Neural cell (in vitro differentiated cells): ENCODE results near the gene RASGRP2. TPM values are rescaled to one million over a fixed set of nuclear protein-coding genes. Genes with fewer than 3 reads are reported as not detected.

Experiments
- H2AFZ ChIP-seq: fragments of 200-600, 300-800 bp; sonication (generic), shearing (Covaris generic); 2 replicates; pipeline ENCODE4 v1.6.0; 2014; ENCODE audit warnings: low read depth, mild to moderate bottlenecking, antibody characterized with exemption, low read length, moderate library complexity
- H3F3A ChIP-seq: fragments of 200-600 bp; shearing (Covaris generic); 2 replicates; pipeline ENCODE4 v1.6.1; 2016; ENCODE audit warnings: mild to moderate bottlenecking, moderate library complexity, mixed read lengths, antibody characterized with exemption, low read length; ENCODE audit not compliant: insufficient read depth, poor library complexity, severe bottlenecking
- H3K27ac ChIP-seq: fragments of 200-600, 300-800 bp; sonication (generic), shearing (Covaris generic); 2 replicates; pipeline ENCODE4 v1.5.1; 2014; ENCODE audit warnings: mild to moderate bottlenecking, low read length, moderate library complexity
- H3K27me3 ChIP-seq: fragments of 300-800, 200-600 bp; sonication (generic), shearing (Covaris generic); 2 replicates; pipeline ENCODE4 v1.6.0; 2014; ENCODE audit warnings: mild to moderate bottlenecking, low read depth, low read length, moderate library complexity; ENCODE audit not compliant: insufficient read depth
- H3K36me3 ChIP-seq: fragments of 300-800, 200-600 bp; sonication (generic), shearing (Covaris generic); 2 replicates; pipeline ENCODE4 v1.5.1; 2014; ENCODE audit warnings: mild to moderate bottlenecking, antibody characterized with exemption, low read length, moderate library complexity; ENCODE audit not compliant: insufficient read depth
- H3K4me2 ChIP-seq: fragments of 300-800, 200-600 bp; sonication (generic), shearing (Covaris generic); 2 replicates; pipeline ENCODE4 v1.6.0; 2014; ENCODE audit warnings: mild to moderate bottlenecking, low read length
- H3K4me3 ChIP-seq: fragments of 300-800, 200-600 bp; sonication (generic), shearing (Covaris generic); 2 replicates; pipeline ENCODE4 v1.5.1; 2014; ENCODE audit warnings: mild to moderate bottlenecking, low read length, moderate library complexity
- H3K79me2 ChIP-seq: fragments of 200-600 bp; shearing (Covaris generic); replicated peaks from 2 replicates; pipeline ENCODE4 v1.6.0; 2014; ENCODE audit warnings: mild to moderate bottlenecking, low read length, moderate library complexity; ENCODE audit not compliant: insufficient read depth
- H3K9ac ChIP-seq: fragments of 300-800, 200-600 bp; sonication (generic), shearing (Covaris generic); 2 replicates; pipeline ENCODE4 v1.6.1; 2016; ENCODE audit warnings: mild to moderate bottlenecking, low read length, mixed read lengths
- H3K9me2 ChIP-seq: fragments of 200-600 bp; shearing (Covaris generic); 2 replicates; pipeline ENCODE4 v1.6.1; 2016; ENCODE audit warnings: mild to moderate bottlenecking, low read length, mixed read lengths; ENCODE audit not compliant: insufficient read depth
- H3K9me3 ChIP-seq: fragments of 200-600, 300-800 bp; sonication (generic), shearing (Covaris generic); 2 replicates; pipeline ENCODE4 v1.6.1; 2016; ENCODE audit warnings: mild to moderate bottlenecking, mixed run types, low read length, moderate library complexity, mixed read lengths
- H4K20me1 ChIP-seq: fragments of 200-600 bp; shearing (Covaris generic); 2 replicates; pipeline ENCODE4 v1.6.1; 2016; ENCODE audit warnings: mild to moderate bottlenecking, mixed run types; ENCODE audit not compliant: insufficient read depth
- EP300 ChIP-seq: fragments of 450-650 bp; conservative IDR thresholded peaks from 2 replicates; pipeline ENCODE4 v1.6.1; 2014; ENCODE audit warnings: antibody characterized with exemption, mild to moderate bottlenecking, moderate library complexity; ENCODE audit not compliant: poor library complexity, severe bottlenecking
- EZH2 ChIP-seq: fragments of 200-600, 300-800 bp; shearing (Covaris generic), sonication (generic); IDR thresholded peaks from 2 replicates; pipeline ENCODE4 v1.6.1; 2014; ENCODE audit warnings: antibody characterized with exemption, low read length, borderline replicate concordance, mild to moderate bottlenecking; ENCODE audit not compliant: insufficient read depth, poor library complexity, severe bottlenecking
- MXI1 ChIP-seq: fragments of 450-650 bp; conservative IDR thresholded peaks from 2 replicates; pipeline ENCODE4 v1.6.1; 2014; ENCODE audit warnings: antibody characterized with exemption, mild to moderate bottlenecking; ENCODE audit not compliant: poor library complexity, severe bottlenecking
- POLR2AphosphoS5 ChIP-seq: IDR thresholded peaks from 2 replicates; pipeline ENCODE4 v1.6.1; 2012
- RAD21 ChIP-seq: fragments of 450-650 bp; conservative IDR thresholded peaks from 2 replicates; pipeline ENCODE4 v1.6.1; 2014; ENCODE audit warnings: antibody characterized with exemption, mild to moderate bottlenecking, moderate library complexity
- REST ChIP-seq: IDR thresholded peaks from 2 replicates; pipeline ENCODE4 v1.6.1; 2012; ENCODE audit warnings: borderline replicate concordance
- SMC3 ChIP-seq: fragments of 450-650 bp; conservative IDR thresholded peaks from 2 replicates; pipeline ENCODE4 v1.6.1; 2014; ENCODE audit warnings: antibody characterized with exemption, mild to moderate bottlenecking, moderate library complexity; ENCODE audit not compliant: poor library complexity
- TAF1 ChIP-seq: IDR thresholded peaks from 2 replicates; pipeline ENCODE4 v1.6.1; 2012; ENCODE audit warnings: low read depth
- polyA plus RNA-seq: library from polyadenylated mRNA; depleted of rRNA; stranded (reverse); fragments of >200 nt; gene quantifications from 2 replicates; pipeline ENCODE4 v1.2.3, GENCODE V29; 2014
- TF ChIP-seq, protein P1 (sequence below): fragments of 450-650 bp; IDR thresholded peaks from 2 replicates; pipeline ENCODE4 v1.5.1; 2014; ENCODE audit warnings: antibody characterized with exemption, mild to moderate bottlenecking, moderate library complexity; ENCODE audit not compliant: poor library complexity, severe bottlenecking

Gene RASGRP2
- polyA plus RNA-seq, 1 donor from 2014 or later, result 4.5 TPM

DNA sequence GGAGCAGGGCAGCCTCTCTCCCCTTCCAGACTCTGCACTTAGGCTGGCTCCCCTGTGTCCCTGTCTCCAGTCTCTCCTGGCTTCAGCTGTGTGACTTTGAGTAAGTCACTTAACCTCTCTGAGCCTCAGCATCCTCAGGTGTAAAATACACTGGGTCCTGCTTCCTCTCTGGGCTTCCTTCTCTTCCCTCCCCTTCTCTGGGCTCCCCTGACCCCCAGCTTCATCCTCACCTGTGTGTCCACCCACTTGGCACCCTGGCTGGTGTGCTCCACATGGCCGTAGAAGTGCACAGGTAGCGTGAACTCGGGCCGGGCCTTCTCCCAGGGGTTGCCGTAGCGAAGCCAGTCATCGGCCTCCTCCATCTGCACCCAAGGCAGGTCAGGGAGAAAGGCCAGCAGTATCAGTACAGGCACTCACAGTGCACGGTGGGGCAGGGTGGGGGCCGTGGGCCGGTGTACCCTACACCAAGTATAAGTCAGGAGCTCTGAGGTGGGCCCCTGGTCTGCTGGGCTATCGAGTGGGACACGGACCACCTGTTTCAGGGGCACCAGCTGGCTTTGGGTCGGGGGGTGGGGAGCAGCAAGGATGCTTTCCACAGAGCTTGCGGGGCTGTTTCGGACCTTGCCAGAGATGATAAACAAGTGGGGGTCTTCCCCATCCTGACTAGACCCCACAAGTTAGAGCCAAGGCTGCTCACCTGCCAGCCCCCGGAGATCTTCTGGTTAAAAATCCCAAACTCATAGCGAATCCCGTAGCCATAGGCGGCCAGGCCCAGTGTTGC lies 13.8 kb upstream of the RASGRP2 start:
- no peak for TF ChIP-seq RAD21
- no peak for TF ChIP-seq EP300
- TF ChIP-seq, protein P1, sequence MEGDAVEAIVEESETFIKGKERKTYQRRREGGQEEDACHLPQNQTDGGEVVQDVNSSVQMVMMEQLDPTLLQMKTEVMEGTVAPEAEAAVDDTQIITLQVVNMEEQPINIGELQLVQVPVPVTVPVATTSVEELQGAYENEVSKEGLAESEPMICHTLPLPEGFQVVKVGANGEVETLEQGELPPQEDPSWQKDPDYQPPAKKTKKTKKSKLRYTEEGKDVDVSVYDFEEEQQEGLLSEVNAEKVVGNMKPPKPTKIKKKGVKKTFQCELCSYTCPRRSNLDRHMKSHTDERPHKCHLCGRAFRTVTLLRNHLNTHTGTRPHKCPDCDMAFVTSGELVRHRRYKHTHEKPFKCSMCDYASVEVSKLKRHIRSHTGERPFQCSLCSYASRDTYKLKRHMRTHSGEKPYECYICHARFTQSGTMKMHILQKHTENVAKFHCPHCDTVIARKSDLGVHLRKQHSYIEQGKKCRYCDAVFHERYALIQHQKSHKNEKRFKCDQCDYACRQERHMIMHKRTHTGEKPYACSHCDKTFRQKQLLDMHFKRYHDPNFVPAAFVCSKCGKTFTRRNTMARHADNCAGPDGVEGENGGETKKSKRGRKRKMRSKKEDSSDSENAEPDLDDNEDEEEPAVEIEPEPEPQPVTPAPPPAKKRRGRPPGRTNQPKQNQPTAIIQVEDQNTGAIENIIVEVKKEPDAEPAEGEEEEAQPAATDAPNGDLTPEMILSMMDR, result no peak
- no peak for TF ChIP-seq REST
- TF ChIP-seq MXI1, result no peak
- TF ChIP-seq POLR2AphosphoS5, result no peak
- no peak for TF ChIP-seq TAF1
- no peak for TF ChIP-seq SMC3
- TF ChIP-seq EZH2, result no peak
- H3K9ac ChIP-seq, result no peak overlapping the region
- no peak overlapping the region for H3K4me3 ChIP-seq
- no peaks in the 10 kb centered on the region for H3K79me2 ChIP-seq
- no peak overlapping the region for H2AFZ ChIP-seq
- no peaks in the 10 kb centered on the region for H3K9me3 ChIP-seq
- no peak overlapping the region for H3K4me2 ChIP-seq
- no peaks in the 10 kb centered on the region for H3F3A ChIP-seq
- no peaks in the 10 kb centered on the region for H3K27me3 ChIP-seq
- H3K9me2 ChIP-seq, result no peaks in the 10 kb centered on the region
- no peak overlapping the region for H3K27ac ChIP-seq
- no peaks in the 10 kb centered on the region for H4K20me1 ChIP-seq
- no peaks in the 10 kb centered on the region for H3K36me3 ChIP-seq

DNA sequence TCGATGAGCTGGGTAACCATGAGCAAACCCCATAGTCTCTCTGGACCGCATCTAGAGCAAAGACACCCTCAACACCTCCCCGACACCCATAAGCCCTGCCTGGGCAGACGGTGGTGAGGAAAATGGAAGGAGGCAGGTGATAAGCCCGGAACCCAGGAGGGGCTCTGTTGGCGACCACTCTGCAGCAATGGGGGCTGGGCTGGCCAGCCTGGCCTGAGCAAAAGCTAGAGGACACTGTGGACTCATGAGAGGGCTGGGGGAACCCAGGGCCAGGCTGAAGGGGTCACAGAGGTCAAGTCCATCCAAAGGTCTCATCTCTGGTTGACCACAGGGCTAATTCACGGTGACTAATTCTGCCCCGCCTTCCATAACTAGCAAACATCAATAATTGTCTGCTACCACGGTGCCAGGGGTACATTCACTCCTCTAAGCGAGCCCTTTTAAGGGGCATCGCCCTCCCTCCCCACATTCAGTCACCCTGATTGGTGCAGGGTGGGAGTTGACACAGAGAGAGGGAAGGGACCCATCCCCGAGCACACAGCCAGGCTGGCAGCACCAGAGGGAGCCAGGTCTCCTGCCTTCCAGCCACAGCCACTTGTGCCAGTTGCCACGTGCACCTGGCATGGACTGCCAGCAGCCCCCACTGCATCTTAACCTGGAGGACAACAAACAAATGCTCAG lies 11.9 kb upstream of the RASGRP2 start:
- H2AFZ ChIP-seq, result no peak overlapping the region
- H3K9me2 ChIP-seq, result no peaks in the 10 kb centered on the region
- H3K79me2 ChIP-seq, result no peaks in the 10 kb centered on the region
- H3K4me3 ChIP-seq, result no peak overlapping the region
- H4K20me1 ChIP-seq, result no peaks in the 10 kb centered on the region
- H3K27me3 ChIP-seq, result no peaks in the 10 kb centered on the region
- TF ChIP-seq RAD21 (no peak), REST (no peak), POLR2AphosphoS5 (no peak), TAF1 (no peak), EP300 (no peak), EZH2 (no peak), MXI1 (no peak), SMC3 (no peak)
- TF ChIP-seq, protein P1, result no peak
- no peak overlapping the region for H3K27ac ChIP-seq
- H3K9me3 ChIP-seq, result no peaks in the 10 kb centered on the region
- H3K4me2 ChIP-seq, result no peak overlapping the region
- no peaks in the 10 kb centered on the region for H3K36me3 ChIP-seq
- H3K9ac ChIP-seq, result no peak overlapping the region
- H3F3A ChIP-seq, result no peaks in the 10 kb centered on the region
